CD4-positive, alpha-beta T cell treated with Interferon gamma for 1 hour (primary cell): ENCODE results near the gene EXOG.

Experiments used
- DNase-seq: peaks from one replicate; pipeline ENCODE4 v3.0.0-alpha.2; 2020

The EXOG gene

GRCh38 chr3:38549486-38549885 is 53.3 kb downstream of the EXOG start:
- DNase-seq, result no peak

- DNase-seq, result no peak
Measured at GRCh38 chr3:38549957-38550840, 54.1 kb downstream of the EXOG start.

GRCh38 chr3:38551026-38551832 is 55.1 kb downstream of the EXOG start:
- no peak for DNase-seq

DNA sequence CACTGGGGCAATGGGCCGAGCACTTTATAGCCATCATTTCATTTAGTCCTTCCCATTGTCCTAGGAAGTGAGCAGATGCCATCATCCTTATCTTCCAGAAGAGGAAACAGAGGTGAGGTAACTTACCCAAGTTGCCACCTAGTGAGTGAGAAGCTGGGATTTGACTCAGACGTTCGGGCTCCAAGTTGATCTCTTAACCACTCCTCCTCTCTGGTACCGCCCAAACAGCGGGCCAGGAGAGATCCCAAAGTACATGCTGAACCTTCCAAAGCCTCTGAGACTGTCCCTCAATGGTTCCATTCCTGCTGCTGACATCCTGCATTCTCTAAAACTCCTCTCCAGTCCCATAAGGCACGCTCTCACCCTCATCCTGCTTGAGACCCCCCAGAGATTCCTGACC is 56.2 kb downstream of the EXOG start:
- no peak for DNase-seq

- DNase-seq, result no peak
Measured at GRCh38 chr3:38553071-38553470, 56.9 kb downstream of the EXOG start.

DNA sequence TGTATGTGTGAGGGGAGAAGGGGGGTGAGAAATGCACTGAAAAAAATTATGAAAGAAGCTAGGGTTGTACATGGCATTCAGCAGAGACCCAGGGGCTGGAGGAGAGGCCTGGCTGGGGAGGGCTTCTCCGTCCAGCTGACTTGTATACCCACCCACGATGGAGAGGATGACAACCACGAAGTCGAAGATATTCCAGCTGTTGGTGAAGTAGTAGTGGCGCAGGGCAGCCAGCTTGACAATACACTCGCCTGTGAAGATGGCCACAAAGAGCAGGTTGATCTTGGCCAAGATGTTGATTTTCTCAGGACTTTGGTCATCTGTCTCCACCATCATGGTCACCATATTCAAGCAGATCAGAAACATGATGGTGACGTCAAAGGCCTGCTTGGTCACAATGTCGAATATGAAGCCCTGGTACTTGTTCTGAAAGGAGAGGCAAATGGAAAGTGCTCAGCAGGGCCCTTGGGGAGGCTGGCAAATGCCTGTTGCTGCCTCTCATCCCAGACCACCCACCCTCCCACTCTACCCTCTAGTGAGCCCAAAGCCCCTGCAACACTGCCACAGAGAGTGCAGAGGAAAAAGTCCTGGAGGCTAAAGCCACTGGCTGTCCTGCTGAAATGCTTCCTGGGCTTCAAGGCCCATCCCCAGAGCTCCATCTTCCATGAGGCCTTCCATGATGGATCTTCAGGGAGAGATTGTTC is 58.1 kb downstream of the EXOG start:
- DNase-seq, result no peak

- DNase-seq, result no peak
Measured at GRCh38 chr3:38555149-38555840, 59.2 kb downstream of the EXOG start.

- DNase-seq, result no peak
Measured at GRCh38 chr3:38555926-38556325, 59.8 kb downstream of the EXOG start.

DNA sequence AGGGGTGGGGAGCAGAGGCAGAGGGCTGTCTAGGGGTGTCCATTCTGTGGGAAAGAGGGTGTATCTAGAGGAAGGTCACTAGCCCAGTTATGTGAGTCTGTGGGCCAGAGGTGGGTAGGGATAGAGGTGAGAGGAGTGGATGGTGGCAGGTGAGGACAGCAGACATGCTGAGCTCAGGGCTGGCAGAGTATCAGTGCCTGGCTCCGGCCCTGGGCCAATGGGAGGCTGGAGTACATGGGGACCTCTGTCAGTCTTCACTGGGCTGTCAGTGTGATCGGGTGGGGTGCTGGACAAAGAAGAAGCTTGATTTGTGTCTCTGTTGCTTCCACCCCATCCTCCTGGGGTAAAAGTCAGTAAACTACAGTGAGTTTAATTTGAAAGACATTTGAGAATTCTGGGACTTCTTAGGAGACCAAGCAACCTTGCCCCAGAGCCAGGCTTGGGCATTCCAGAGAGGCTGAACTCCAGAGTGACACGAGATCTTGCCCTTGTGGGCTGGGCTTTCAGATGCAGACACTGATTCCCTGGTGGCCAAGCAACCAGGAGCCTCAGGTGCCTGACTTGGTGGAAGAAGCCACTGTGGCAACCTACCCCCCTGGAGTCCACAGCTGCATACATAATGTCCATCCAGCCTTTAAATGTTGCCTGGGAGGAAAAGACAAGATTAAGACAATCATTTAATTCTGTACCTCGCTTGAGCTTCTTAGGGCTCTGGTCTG is 60.7 kb downstream of the EXOG start:
- DNase-seq, result no peak

DNA sequence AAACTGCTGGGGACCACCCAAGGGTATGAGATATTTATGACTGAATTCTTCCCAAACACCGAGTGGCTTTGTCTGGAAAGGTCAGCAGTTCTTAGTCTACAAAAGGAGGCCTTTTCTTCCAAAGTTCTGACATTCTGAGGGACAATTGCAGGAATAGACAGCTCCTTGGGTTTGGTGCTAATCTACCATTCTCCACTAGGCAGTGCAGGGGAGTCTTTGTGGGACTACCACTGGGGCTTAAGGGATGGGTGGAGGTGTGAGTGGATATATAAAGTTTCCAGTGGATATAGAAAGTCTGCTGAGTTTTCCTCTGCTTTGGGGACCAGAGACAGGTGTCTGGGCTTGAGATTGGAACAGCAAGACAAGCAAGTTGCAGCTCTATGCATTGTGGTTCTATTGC is 62.7 kb downstream of the EXOG start:
- no peak for DNase-seq

GRCh38 chr3:38560284-38560683 is 64.1 kb downstream of the EXOG start:
- no peak for DNase-seq

DNA sequence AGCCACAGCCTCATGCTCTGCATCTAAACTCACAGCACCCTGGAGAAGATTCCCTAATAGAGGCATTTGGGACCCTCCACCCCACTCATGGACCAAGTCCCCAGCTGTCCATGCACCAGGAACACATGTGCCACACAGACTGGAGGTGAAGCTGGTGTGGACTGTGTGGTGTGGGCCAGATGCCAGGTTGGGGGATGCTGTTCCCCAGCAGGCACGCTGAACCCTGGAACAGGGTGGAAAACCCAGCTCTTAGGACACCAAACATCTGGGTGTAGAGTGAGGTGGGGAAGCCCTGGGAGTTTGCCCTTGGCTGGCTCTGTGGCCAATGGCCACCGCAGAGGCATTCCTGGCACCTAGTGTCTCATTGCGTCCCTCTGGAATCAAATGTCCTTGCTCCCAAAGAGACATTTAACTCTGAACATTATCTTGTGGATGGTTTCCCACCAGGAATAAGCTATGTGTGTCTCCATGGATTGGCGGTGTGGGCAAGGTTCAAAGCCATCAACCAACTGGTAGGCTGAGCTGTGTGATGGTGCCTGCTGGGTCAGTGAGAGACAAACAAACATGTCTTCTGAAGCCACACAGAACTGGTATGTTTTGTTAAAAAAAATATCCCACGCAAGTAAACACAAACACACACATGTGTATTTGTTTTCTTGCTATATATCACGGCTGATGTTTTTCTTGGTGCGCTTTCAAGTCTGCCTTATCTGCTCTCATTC is 65.0 kb downstream of the EXOG start:
- DNase-seq, result no peak

GRCh38 chr3:38561746-38562466 is 65.8 kb downstream of the EXOG start:
- DNase-seq, result no peak

DNA sequence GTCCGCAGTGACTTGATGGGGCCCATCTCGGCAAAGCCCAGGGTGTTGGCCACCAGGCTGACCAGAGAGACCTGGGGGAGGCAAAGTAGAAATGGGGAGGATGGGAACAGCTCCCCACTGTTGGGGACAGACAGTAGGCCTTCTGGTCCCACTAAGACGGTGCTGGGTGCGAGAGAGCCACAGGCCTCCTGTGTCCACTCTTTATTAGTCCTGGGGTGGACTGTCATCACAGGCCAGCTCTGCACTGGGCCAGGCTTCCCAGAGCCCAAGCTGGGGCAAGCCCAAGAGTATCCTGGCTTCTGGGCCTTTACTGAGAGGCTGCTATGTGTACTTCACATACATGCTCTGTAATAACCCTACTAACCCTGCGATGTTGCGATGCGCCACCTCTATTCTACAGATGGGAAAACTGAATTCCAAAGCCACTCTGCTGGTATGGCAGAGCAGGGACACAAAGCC is 66.4 kb downstream of the EXOG start:
- no peak for DNase-seq

DNA sequence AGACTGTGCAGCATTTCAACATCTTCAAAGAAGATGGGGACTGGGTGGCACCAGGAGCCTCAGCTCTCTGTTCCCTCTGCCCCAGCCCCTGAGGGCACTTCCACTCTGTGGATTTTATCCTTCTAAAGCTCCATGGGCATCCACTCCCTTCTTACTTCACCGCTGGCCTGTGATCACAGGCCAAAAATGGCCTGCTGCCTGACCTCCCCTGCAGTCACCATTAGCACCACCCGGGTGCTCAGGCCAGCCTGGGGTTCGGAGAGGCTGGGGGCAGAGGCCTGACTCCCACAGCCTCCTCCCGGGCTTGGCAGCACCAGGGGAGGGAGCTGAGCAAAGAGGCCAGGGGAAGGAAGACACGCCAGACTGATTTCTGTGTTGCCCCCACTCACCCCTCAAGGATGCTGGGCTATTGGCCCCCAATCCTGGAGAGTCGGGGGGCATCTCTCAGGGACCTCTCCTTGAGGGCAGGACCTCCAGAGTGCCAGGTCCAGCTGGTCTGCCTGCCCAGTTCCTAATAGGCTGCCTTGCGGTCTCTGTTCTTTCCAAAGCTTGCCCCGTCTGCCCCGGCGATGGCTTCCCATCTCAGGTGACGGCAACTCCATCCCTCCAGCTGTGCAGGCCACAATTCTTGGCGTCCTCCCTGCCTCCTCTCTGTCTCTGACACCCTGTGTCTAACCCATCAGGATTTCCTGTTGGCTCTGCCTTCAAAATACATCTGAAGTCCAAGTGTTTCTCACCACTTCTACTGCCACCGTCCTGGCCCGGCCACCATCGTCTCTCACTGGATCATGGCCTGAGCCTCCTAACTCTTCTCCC is 67.1 kb downstream of the EXOG start:
- DNase-seq, result no peak

DNA sequence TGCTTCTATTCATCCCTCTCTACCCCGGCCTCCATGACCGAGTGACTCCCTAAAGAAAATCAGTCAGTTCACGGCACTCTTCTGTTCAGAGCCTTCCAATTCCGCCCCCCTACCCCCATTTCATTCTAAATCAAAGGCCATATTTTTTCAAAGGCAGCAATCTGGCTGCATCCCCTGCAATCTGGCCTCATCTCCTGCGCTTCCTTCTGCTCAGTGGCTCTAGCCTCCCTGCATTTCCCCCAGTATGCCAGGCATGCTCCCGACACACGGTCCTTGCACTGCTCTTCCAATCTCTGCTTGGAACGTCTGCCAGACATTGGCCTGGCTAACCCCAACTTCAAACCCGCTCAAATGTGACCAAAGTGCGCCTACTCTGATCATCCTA is 67.7 kb downstream of the EXOG start:
- DNase-seq, result no peak

GRCh38 chr3:38564631-38565338 is 68.6 kb downstream of the EXOG start:
- DNase-seq, result no peak

- no peak for DNase-seq
Measured at GRCh38 chr3:38565339-38566214, 69.4 kb downstream of the EXOG start.
